OCI-LY7 (cell line): ENCODE measurements around the gene PRIM2.
"Not testable (repeated sequence)": the region's sequence is repeated elsewhere in the genome, so short reads cannot be mapped to it uniquely, and the experiment has no call there.

Source experiments
- CTCF ChIP-seq: fragments of 200-600 bp; sonication (generic); conservative IDR thresholded peaks from 2 replicates; pipeline ENCODE4 v1.5.1; 2014; ENCODE audit warnings: mild to moderate bottlenecking, antibody characterized with exemption, low read length, moderate library complexity, mixed read lengths
- EZH2phosphoT487 ChIP-seq: fragments of 200-600 bp; sonication (generic); IDR thresholded peaks from 2 replicates; pipeline ENCODE4 v1.6.1; 2018; ENCODE audit warnings: low read depth, borderline replicate concordance, mild to moderate bottlenecking, mixed run types, antibody characterized with exemption, low read length, moderate library complexity, mixed read lengths

- not testable (repeated sequence) for TF ChIP-seq CTCF, EZH2phosphoT487
These were observed 25.9 kb downstream of the PRIM2 start for GRCh38 chr6:57343342-57343741.
